Stomach smooth muscle (tissue), 2 donors: ENCODE results near the gene DDC.
A peak's percentile ranks its signal among the peaks of the same experiment; 100 is the strongest.

Experiments used
- H3K27ac ChIP-seq: one replicate; pipeline ENCODE4 v1.7.0; 2013; ENCODE audit warnings: mild to moderate bottlenecking, low read length, inconsistent platforms
- H3K27me3 ChIP-seq, 2 donors: one replicate each; pipeline ENCODE4 v1.7.0; 2013; ENCODE audit warnings: low read length in 2 of 2; ENCODE audit not compliant: insufficient read depth in 2 of 2, control insufficient read depth in 1 of 2
- H3K36me3 ChIP-seq, 2 donors: one replicate each; pipeline ENCODE4 v1.7.0; 2013; ENCODE audit warnings: low read length in 2 of 2; ENCODE audit not compliant: control insufficient read depth in 2 of 2, insufficient read depth in 2 of 2
- H3K4me1 ChIP-seq: one replicate; pipeline ENCODE4 v1.7.0; 2013; ENCODE audit warnings: low read length; ENCODE audit not compliant: control insufficient read depth, insufficient read depth
- H3K4me3 ChIP-seq, 2 donors: one replicate each; pipeline ENCODE4 v1.7.0; 2013; ENCODE audit warnings: low read length in 2 of 2
- H3K9ac ChIP-seq, 2 donors: one replicate each; pipeline ENCODE4 v1.7.0; 2013; ENCODE audit warnings: low read length in 2 of 2, mild to moderate bottlenecking in 1 of 2
- H3K9me3 ChIP-seq, 2 donors: one replicate each; pipeline ENCODE4 v1.7.0; 2013; ENCODE audit warnings: low read length in 2 of 2; ENCODE audit not compliant: control insufficient read depth in 2 of 2
- donor health status: healthy.
- donor health status: Pancreatic carcinoma.

The DDC gene

DNA sequence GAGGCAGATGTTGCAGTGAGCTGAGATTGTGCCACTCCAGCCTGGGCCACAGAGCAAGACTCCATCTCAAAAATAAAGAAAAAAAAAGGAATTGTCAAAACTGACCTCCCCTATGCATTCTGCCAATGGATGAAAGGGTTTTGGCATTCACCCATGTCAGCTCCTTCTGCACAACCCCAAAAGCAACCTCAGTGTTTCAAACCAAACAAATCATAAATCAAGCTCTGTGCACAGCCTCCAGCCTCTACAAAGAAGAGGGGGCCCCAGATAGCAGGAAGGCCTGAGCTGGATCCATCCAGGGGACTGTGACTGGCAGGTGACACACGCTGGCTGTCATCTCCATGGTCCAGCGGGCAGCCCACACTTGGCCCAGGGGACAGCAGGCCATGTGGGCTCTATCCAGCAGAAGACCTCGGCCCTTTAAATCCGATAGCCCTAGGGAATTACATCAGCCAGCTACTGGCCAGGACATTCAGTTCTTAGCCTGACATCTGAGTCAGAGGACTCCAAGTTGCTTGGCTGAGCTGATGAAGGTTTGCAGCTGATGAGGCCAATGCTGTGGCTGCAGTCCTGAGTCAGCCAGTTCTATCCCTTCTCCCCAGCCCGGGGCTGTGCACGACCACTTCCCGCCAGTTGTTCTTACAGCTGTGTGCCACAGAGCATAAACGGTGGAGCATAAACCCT lies 63.1 kb downstream of the DDC start:
- no peak overlapping the region for H3K9ac ChIP-seq
- no peaks in the 10 kb centered on the region for H3K9me3 ChIP-seq
- H3K27me3 ChIP-seq, result peaks cover 0 to 1% of the 10 kb centered on the region in 2 donors
- H3K27ac ChIP-seq, result peak overlapping the region; percentile 31
- H3K36me3 ChIP-seq, result no peaks in the 10 kb centered on the region
- no peak overlapping the region for H3K4me3 ChIP-seq
- H3K4me1 ChIP-seq, result peaks cover 18% of the 10 kb centered on the region

DNA sequence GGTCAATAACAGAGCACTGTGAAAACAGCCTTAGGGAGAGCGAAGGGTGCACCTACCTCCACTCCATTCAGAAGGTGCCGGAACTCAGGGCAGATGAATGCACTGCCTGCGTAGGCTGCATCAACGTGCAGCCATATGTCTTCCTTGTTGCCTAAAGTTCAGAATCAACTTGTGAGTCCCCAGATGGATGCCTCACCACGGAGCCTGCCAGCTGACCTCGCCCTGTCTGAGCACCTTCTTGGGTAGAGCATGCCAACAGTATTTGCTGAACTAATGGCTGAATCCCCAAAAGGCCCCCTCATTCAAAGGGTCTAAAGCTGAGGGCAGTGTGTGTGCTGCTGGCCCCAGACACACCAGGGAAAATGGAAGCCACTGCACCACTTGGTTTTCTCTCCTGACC lies 66.1 kb downstream of the DDC start:
- no peaks in the 10 kb centered on the region for H3K9me3 ChIP-seq
- H3K27me3 ChIP-seq, result peaks cover 0 to 5% of the 10 kb centered on the region in 2 donors
- peaks cover 18% of the 10 kb centered on the region for H3K4me1 ChIP-seq
- H3K9ac ChIP-seq, result no peak overlapping the region
- H3K4me3 ChIP-seq, result no peak overlapping the region
- no peaks in the 10 kb centered on the region for H3K36me3 ChIP-seq
- no peak overlapping the region for H3K27ac ChIP-seq

DNA sequence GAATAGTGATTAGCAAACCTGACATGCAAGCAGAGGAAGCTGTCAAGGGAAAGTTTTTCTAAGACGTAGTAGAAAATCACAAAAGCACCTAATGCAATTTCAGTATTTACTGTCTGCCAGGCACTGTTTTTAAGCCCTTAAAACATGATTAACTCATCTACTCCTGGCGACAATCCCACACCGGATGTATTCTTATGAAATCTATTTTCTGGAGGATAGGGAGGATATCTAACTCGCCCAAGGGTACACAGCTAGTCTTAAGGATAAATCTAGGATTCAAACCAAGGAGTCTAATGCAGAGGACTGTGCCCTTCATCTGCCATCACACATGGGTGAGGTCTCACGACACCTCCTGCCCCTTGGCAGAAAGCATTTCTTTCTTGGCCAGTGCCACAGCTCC lies 67.2 kb downstream of the DDC start:
- Histone ChIP-seq H3K27me3 (peaks cover 0 to 5% of the 10 kb centered on the region in 2 donors), H3K36me3 (no peaks in the 10 kb centered on the region), H3K9ac (no peak overlapping the region), H3K27ac (no peak overlapping the region), H3K4me1 (peaks cover 17% of the 10 kb centered on the region), H3K9me3 (no peaks in the 10 kb centered on the region), H3K4me3 (no peak overlapping the region)

DNA sequence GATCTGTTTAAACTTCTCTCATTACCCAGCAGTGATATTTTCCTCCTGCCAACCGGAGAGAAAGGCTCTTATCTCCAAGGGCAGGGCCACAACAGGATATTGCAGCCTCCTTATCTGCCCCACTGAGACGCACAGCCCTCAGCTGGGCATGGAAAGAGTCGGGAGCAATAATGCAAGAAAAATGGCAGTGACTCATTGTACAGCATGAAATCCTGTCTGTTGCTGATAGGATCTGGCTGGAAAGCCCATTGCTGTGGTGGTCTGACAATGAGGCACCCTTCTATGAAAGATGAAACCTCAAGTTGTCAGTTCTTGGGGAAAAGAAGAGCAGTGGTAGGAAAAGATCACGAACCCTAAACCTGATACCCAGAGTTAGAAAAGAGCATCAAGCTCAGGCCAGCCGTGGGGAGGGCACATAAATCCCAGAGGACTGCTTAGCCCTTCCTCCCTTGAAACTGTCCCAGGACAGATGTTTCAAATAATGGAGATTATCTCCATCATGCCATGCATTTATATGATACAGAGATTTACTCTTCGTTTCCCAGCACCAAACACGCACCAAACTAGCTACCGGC lies 68.0 kb downstream of the DDC start:
- H3K27ac ChIP-seq, result no peak overlapping the region

DNA sequence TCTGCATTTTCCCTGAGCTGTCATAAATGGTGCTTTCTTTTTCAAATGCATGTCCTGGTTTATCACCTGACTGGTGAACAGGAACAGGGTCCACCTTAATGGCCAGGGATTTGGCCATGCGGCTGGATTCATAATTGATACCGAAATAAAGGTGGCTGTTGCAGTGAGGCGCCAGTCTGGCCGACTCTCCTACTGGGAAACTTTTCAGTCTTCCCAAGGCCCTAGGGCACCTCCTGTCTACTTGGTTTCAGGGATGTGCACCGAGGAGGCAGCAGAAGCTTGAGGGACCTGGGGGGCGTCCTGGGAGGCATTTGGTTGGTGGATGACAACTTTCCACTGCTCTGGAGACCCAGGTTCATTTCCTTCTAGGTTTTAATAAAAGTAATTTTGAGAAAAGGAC lies 68.6 kb downstream of the DDC start:
- no peak overlapping the region for H3K4me3 ChIP-seq
- H3K36me3 ChIP-seq, result no peaks in the 10 kb centered on the region
- H3K4me1 ChIP-seq, result peaks cover 4% of the 10 kb centered on the region
- H3K9ac ChIP-seq, result no peak overlapping the region
- H3K27ac ChIP-seq, result no peak overlapping the region
- no peaks in the 10 kb centered on the region for H3K9me3 ChIP-seq
- H3K27me3 ChIP-seq, result peaks cover 0 to 5% of the 10 kb centered on the region in 2 donors

More for the DNA sequence above, 68.0 kb downstream of the DDC start:
- Histone ChIP-seq H3K9ac (no peak overlapping the region), H3K27me3 (peaks cover 0 to 5% of the 10 kb centered on the region in 2 donors), H3K4me3 (no peak overlapping the region), H3K9me3 (no peaks in the 10 kb centered on the region), H3K4me1 (peaks cover 9% of the 10 kb centered on the region), H3K36me3 (no peaks in the 10 kb centered on the region)

DNA sequence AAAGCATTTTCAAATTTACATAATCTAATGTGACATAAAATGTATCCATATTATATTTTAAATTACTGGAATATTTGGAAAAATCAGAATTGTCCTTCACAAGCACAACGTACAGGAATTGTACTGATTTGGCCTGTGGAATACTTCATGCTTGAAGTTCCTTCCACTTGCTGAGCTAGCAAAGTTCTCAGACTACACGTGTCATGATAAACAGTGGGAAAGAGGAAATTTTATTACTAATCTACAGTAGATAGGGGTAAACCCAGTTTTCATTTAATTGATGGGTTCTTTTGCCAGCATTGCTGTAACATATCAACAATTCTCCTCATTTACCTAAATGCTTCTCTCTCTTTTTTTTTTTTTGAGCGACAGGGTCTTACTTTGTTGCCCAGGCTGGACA lies 69.5 kb downstream of the DDC start:
- Histone ChIP-seq H3K4me1 (peaks cover 4% of the 10 kb centered on the region), H3K27me3 (peaks cover 0 to 5% of the 10 kb centered on the region in 2 donors), H3K27ac (no peak overlapping the region), H3K36me3 (no peaks in the 10 kb centered on the region), H3K9me3 (no peaks in the 10 kb centered on the region), H3K4me3 (no peak overlapping the region), H3K9ac (no peak overlapping the region)

DNA sequence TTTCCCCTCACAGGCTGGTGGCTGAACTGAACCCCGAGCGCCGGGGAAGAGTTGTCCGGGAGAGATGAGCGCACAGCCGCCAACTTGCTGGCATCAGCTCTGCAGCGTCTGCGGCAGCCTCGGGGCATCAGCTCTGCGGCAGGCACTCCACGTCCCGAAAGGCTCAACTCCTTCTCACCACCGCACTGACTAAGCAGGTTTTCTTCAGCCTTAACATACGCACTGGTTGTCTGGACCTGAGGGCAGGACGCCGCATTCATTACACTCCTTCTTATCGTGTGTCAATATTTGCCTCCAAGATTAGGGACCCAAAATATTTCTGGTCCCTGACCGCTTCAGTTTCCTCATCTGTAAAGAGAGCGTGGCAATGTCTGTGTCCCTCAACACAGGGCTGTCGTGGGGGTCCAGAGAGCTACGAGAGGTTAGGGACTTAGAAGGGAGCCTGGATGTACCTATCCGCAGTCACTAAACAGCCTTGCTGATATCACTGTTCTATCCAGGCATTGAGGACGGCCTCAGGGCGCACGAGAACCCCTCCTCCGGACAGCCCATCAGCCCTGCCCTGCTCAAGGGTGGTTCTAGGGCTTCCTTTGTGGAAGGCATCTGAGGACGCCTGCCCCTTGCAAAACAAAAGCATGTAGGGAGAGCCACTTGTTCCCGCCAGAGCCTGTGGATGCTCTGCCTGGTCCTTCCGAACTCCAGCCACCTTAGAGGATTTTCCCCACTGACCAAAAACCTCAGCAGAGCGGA lies 72.3 kb downstream of the DDC start:
- Histone ChIP-seq H3K27ac (no peak overlapping the region), H3K4me3 (no peak overlapping the region), H3K9me3 (no peaks in the 10 kb centered on the region), H3K9ac (no peak overlapping the region), H3K27me3 (peaks cover 0 to 5% of the 10 kb centered on the region in 2 donors), H3K4me1 (no peaks in the 10 kb centered on the region), H3K36me3 (no peaks in the 10 kb centered on the region)

DNA sequence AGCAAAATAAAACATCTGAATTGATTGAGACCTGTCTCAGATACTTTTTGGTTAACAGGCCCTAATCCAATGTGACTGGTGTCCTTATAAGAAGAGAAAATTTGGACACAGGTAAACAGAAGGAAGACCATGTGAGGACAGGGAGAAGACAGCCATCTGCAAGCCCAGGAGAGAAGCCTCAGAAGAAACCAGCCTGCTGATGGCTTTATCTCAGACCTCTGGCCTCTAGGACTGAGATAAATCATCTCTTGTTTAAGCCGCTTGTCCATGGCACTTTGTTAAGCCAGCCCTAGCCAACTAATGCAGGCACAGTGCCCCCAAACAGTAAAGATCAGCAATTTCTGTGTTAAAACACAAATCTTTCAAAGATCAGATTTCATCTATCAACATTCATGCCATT lies 73.3 kb downstream of the DDC start:
- H3K4me1 ChIP-seq, result no peaks in the 10 kb centered on the region
- no peaks in the 10 kb centered on the region for H3K36me3 ChIP-seq
- H3K27me3 ChIP-seq, result peaks cover 0 to 1% of the 10 kb centered on the region in 2 donors
- H3K4me3 ChIP-seq, result no peak overlapping the region
- no peak overlapping the region for H3K27ac ChIP-seq
- no peaks in the 10 kb centered on the region for H3K9me3 ChIP-seq
- no peak overlapping the region for H3K9ac ChIP-seq

DNA sequence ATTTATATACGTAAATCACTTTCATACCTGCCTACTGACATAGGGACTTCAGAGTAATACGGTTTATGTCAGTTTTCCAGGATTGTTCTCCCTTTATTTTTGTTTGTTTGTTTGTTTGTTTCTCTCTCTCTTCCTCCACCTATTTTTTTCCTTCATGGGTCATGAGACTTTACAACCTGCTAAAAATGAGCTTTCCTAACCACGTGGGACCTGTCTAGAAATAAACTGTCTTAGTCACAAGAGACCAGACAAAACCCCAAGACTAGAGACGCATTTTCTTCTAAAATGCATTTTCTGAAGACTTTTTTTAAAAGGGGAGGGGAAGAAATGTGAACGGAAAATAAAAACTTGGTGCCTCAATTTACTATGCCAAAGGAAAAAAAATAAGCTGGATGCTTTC lies 74.0 kb downstream of the DDC start:
- Histone ChIP-seq H3K27ac (no peak overlapping the region), H3K9ac (no peak overlapping the region), H3K36me3 (no peaks in the 10 kb centered on the region), H3K4me1 (no peaks in the 10 kb centered on the region), H3K4me3 (no peak overlapping the region), H3K9me3 (no peaks in the 10 kb centered on the region), H3K27me3 (no peaks in the 10 kb centered on the region)

DNA sequence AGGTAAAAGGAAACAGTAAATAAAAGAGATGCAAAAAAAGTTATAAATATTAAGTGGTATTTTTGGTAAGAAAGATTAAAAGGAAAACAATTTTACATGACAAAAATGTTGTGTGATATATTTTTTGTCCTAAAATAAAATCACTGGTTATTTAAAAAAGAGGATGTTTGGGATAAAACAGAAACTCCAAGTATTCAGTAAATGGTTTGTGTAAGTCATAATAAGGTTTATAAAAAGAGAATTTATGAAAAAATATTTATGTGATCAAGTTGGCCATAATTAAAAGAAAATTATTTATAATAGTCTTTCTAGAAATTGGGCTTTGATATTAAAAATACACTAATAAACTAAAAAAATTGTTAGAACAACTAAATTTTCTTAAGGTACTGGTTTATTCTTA lies 76.8 kb downstream of the DDC start:
- Histone ChIP-seq H3K36me3 (no peaks in the 10 kb centered on the region), H3K9ac (no peak overlapping the region), H3K27ac (no peak overlapping the region), H3K4me1 (no peaks in the 10 kb centered on the region), H3K27me3 (no peaks in the 10 kb centered on the region), H3K4me3 (no peak overlapping the region), H3K9me3 (no peaks in the 10 kb centered on the region)

DNA sequence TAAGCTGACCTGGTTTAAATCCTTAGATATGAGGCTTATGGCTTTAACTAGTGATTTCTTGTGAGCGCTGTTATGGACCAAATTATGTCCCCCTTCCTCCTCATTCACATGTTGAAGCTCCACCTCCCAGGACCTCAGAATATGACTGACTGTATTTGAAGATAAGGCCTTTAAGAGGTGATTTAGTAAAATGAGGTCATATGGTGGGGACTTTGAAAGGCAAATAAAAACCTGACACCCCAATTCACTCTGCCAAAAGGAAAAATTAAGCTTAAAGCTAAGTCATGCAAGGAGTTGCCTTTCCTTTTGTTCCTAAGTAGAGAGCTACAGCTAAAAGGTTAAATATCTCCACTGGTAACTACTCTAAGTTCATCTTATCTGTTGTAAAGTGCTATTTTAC lies 78.7 kb downstream of the DDC start:
- no peaks in the 10 kb centered on the region for H3K36me3 ChIP-seq
- no peak overlapping the region for H3K4me3 ChIP-seq
- H3K27ac ChIP-seq, result no peak overlapping the region
- H3K9me3 ChIP-seq, result no peaks in the 10 kb centered on the region
- no peak overlapping the region for H3K9ac ChIP-seq
- no peaks in the 10 kb centered on the region for H3K4me1 ChIP-seq
- H3K27me3 ChIP-seq, result no peaks in the 10 kb centered on the region
